ENCODE measurements around the gene MDH2.
"Not testable (repeated sequence)": the region's sequence is repeated elsewhere in the genome, so short reads cannot be mapped to it uniquely, and the experiment has no call there.

The MDH2 gene

DNA sequence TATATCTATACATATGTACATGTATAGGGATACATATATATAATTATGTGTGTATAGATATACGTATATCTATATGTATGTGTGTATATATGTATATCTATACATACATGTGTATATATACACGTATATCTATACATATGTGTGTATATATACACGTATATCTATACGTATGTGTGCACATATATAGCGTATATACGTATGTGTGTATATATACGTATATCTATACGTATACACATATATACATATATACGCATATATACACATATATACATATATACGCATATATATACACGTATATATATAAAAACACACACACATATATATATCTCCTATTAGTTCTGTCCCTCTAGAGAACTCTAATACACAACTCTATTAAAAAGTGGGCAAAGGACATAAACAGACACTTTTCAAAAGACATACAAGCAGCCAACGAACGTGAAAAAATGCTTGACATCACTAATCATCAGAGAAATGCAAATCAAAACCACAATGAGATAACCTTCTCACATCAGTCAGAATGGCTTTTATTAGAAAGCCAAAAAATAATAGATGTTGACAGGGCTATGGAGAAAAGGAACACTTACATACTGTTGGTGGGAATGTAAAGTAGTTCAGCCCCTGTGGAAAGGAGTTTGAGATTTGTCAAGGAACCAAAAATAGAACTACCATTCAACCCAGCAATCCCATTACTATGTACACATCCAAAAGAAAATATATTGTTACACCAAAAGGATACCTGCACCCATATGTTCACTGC is 31.5 kb upstream of the MDH2 start:
- H3K4me1 ChIP-seq (ENCODE audit: control insufficient read depth, insufficient read depth, low read length): no peaks in the 10 kb centered on the region
- no peak overlapping the region for H3K27ac ChIP-seq (ENCODE audit: low read length)
- WGBS (ENCODE audit: insufficient coverage, insufficient read length): 100% methylated on average over 3 of the region's 13 CpGs
- H3K4me3 ChIP-seq (ENCODE audit: low read length): no peak overlapping the region
- H3K27me3 ChIP-seq (ENCODE audit: control insufficient read depth, insufficient read depth, low read length): no peaks in the 10 kb centered on the region
- H3K9me3 ChIP-seq (ENCODE audit: control insufficient read depth, insufficient read depth, low read length): no peaks in the 10 kb centered on the region
- DNase-seq (ENCODE audit: low read depth, low spot score): no peak
- no peaks in the 10 kb centered on the region; the same call in 1 of the 2 replicates for H3K36me3 ChIP-seq (ENCODE audit: control insufficient read depth, insufficient read depth, low read length)

DNA sequence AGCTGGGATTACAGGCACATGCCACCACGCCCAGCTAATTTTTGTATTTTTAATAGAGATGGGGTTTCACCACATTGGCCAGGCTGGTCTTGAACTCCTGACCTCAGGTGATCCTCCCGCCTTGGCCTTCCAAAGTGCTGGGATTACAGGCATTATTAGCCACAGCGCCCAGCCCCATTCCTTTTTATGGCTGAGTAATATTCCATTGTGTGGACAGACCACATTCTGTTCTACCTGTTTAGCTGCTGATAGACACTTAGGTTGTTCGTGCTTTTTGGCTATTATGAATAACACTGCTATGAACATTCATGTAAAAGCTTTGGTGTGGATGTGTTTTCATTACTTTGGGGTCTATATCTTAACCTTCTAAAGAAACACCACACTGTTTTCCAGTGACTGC is 29.4 kb upstream of the MDH2 start:
- not testable (repeated sequence) for H3K9me3 ChIP-seq (ENCODE audit: control insufficient read depth, insufficient read depth, low read length); H3K27ac ChIP-seq (ENCODE audit: low read length); H3K27me3 ChIP-seq (ENCODE audit: control insufficient read depth, insufficient read depth, low read length); H3K4me1 ChIP-seq (ENCODE audit: control insufficient read depth, insufficient read depth, low read length); H3K36me3 ChIP-seq (ENCODE audit: control insufficient read depth, insufficient read depth, low read length); DNase-seq (ENCODE audit: low read depth, low spot score); H3K4me3 ChIP-seq (ENCODE audit: low read length)
- whole genome bisulfite sequencing (ENCODE audit: insufficient coverage, insufficient read length): no CpG with 5 or more reads among the region's 4 CpGs

DNA sequence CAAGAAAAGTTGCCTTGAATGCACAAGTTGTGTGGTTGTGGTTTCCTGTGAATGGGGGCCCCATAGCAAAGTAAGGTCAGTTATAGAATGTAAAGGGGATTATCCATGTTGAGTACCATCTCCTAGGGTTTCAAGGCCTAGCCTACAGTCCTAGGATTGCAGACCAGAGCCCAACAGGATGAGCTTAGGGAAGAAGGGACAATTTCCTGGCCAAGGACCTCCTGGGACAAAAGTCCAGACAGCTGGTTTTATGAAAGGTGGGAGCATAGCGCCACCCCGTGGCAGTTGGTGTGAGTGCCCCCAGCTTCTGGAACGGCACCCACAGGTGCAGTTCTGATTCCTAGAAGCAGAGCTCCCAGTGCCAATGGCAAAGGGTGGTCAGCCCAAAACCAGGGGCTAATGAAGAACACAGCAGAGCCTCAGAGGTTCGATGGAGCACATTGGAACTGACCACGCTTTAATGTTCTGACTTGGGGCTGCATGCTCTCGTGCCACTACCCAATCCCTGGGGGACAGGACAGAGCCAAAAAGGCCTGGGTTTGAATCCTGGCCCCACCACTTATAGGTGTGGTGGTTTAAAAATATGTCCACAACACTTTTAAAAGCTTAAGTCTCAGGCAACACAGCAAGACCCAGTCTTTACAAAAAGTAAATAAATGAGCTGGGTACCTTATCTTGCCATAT is 27.7 kb upstream of the MDH2 start:
- H3K4me1 ChIP-seq (ENCODE audit: control insufficient read depth, insufficient read depth, low read length): no peaks in the 10 kb centered on the region
- no peaks in the 10 kb centered on the region; the same call in 1 of the 2 replicates for H3K36me3 ChIP-seq (ENCODE audit: control insufficient read depth, insufficient read depth, low read length)
- no peak overlapping the region for H3K27ac ChIP-seq (ENCODE audit: low read length)
- no peaks in the 10 kb centered on the region for H3K9me3 ChIP-seq (ENCODE audit: control insufficient read depth, insufficient read depth, low read length)
- WGBS (ENCODE audit: insufficient coverage, insufficient read length): no CpG with 5 or more reads among the region's 6 CpGs
- no peak overlapping the region for H3K4me3 ChIP-seq (ENCODE audit: low read length)
- H3K27me3 ChIP-seq (ENCODE audit: control insufficient read depth, insufficient read depth, low read length): no peaks in the 10 kb centered on the region
- DNase-seq (ENCODE audit: low read depth, low spot score): peak; percentile 37

DNA sequence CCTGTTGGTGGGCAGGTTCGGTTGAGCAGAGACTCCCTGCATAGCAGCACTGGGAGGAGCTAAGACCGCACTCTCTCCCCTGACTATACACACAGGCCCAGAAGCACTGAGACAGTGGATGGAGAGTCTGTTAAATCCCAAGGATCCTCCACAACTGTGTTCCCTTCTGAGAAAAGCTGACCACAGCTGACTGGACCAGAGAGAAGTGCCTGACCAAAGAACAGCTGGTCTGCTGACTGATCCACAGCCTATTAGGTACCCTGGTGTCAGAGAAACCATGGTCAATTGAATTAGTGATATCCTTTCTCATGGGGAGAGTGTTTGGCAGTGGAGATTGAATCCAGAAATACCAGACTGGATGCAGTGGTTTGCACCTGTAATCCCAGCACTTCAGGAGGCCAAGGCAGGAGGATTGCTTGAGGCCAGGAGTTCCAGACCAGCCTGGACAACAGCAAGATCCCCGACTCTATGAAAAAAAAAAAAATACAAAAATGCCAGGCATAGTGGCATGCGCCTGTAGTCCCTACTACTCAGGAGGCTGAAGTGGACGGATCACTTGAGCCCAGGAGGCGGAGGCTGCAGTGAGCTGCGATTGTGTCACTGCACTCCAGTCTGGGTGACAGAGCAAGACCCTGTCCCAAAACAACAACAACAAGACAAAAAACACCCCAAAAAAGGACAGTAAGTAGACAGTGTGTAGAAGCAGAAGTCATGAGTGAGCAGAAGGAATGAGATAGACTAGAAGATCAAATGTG is 25.7 kb upstream of the MDH2 start:
- DNase-seq (ENCODE audit: low read depth, low spot score): no peak
- no peak overlapping the region for H3K27ac ChIP-seq (ENCODE audit: low read length)
- H3K36me3 ChIP-seq (ENCODE audit: control insufficient read depth, insufficient read depth, low read length): no peaks in the 10 kb centered on the region; the same call in 1 of the 2 replicates
- no peaks in the 10 kb centered on the region for H3K27me3 ChIP-seq (ENCODE audit: control insufficient read depth, insufficient read depth, low read length)
- H3K9me3 ChIP-seq (ENCODE audit: control insufficient read depth, insufficient read depth, low read length): no peaks in the 10 kb centered on the region
- WGBS (ENCODE audit: insufficient coverage, insufficient read length): no CpG with 5 or more reads among the region's 7 CpGs
- no peak overlapping the region for H3K4me3 ChIP-seq (ENCODE audit: low read length)
- no peaks in the 10 kb centered on the region for H3K4me1 ChIP-seq (ENCODE audit: control insufficient read depth, insufficient read depth, low read length)

DNA sequence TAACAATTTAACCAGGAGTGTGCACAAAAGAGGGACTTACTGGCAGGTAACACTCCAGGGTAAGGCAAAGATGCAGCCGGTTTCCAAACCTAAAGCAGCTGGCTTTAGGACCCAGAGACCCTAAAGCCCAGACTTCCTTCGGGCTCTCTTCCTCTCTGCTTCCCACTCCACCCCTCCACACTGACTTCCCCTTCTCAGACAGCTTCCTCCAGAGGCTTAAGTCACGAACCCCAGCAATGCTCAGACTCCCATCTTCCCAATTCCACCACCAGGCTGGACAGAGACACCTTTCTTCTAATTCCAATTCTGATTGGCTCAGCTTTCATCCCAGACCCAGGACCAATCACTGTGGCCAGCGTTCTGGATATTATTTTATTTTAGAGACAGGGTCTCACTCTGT is 24.9 kb upstream of the MDH2 start:
- DNase-seq (ENCODE audit: low read depth, low spot score): no peak
- WGBS (ENCODE audit: insufficient coverage, insufficient read length): no CpG with 5 or more reads among the region's 4 CpGs
- no peak overlapping the region for H3K27ac ChIP-seq (ENCODE audit: low read length)

DNA sequence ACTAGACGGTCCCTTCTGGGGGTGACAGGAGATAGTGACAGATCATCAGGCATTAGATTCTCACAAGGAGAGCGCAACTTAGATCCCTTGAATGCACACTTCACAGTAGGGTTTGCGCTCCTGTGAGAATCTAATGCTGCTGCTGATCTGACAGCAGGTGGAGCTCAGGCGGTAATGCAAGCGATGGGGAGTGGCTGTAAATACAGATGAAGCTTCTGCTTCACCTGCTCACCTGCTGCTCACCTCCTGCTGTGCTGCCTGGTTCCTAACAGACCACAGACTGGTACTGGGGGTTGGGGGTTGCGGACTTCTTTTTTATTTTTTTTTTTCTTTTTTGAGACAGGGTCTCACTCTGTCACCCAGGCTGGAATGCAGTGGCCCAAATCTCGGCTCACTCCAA is 18.2 kb upstream of the MDH2 start:
- H3K4me1 ChIP-seq (ENCODE audit: control insufficient read depth, insufficient read depth, low read length); H3K4me3 ChIP-seq (ENCODE audit: low read length); H3K9me3 ChIP-seq (ENCODE audit: control insufficient read depth, insufficient read depth, low read length); H3K27me3 ChIP-seq (ENCODE audit: control insufficient read depth, insufficient read depth, low read length); H3K36me3 ChIP-seq (ENCODE audit: control insufficient read depth, insufficient read depth, low read length); DNase-seq (ENCODE audit: low read depth, low spot score); H3K27ac ChIP-seq (ENCODE audit: low read length): not testable (repeated sequence)
- WGBS (ENCODE audit: insufficient coverage, insufficient read length): no CpG with 5 or more reads among the region's 7 CpGs

More for the DNA sequence above, 24.9 kb upstream of the MDH2 start:
- no peaks in the 10 kb centered on the region for H3K27me3 ChIP-seq (ENCODE audit: control insufficient read depth, insufficient read depth, low read length)
- H3K9me3 ChIP-seq (ENCODE audit: control insufficient read depth, insufficient read depth, low read length): no peaks in the 10 kb centered on the region
- H3K4me1 ChIP-seq (ENCODE audit: control insufficient read depth, insufficient read depth, low read length): no peaks in the 10 kb centered on the region
- no peaks in the 10 kb centered on the region; the same call in 1 of the 2 replicates for H3K36me3 ChIP-seq (ENCODE audit: control insufficient read depth, insufficient read depth, low read length)
- H3K4me3 ChIP-seq (ENCODE audit: low read length): no peak overlapping the region

DNA sequence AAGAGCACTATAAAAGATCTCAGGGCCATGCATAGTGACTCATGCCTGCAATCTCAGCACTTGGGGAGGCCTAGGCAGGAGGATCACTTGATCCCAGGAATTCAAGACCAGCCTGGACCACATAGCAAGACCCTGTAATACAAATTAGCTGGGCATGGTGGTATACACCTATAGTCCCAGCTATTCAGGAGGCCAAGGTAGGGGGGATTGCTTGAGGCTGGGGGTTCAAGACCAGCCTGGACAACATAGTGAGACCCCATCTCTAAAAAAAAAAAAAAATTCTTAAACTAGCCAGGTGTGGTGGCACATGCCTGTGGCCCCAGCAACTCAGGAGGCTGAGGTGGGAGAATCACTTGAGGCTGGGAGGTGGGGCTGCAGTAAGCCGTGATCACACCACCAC is 15.9 kb upstream of the MDH2 start:
- no peak for DNase-seq (ENCODE audit: low read depth, low spot score)
- H3K9me3 ChIP-seq (ENCODE audit: control insufficient read depth, insufficient read depth, low read length): no peaks in the 10 kb centered on the region
- WGBS (ENCODE audit: insufficient coverage, insufficient read length): no CpG with 5 or more reads among the region's 1 CpG

DNA sequence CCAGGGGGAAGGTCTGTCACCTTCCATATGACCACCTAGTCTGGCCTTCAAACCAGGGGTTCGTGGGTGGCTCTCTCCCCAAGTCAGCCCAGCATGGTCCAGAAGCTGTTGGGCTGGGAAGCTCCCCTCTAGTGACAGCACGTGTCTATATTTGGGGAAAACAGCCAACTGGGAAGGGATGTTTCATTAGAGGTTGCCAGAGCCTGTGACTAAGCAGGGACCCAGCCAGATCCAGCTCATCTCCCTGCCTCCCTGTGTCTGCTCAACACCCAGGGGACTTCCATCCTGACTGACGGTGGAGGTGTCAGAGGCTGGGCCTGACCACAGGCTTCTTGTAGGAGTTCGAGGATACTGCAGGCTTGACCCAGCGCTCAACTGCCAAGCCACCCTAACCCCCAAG is 10.6 kb upstream of the MDH2 start:
- no peak for DNase-seq (ENCODE audit: low read depth, low spot score)
- WGBS (ENCODE audit: insufficient coverage, insufficient read length): no CpG with 5 or more reads among the region's 5 CpGs
- H3K36me3 ChIP-seq (ENCODE audit: control insufficient read depth, insufficient read depth, low read length): no peaks in the 10 kb centered on the region
- no peaks in the 10 kb centered on the region for H3K4me1 ChIP-seq (ENCODE audit: control insufficient read depth, insufficient read depth, low read length)
- no peaks in the 10 kb centered on the region for H3K9me3 ChIP-seq (ENCODE audit: control insufficient read depth, insufficient read depth, low read length)
- H3K4me3 ChIP-seq (ENCODE audit: low read length): no peak overlapping the region
- no peak overlapping the region for H3K27ac ChIP-seq (ENCODE audit: low read length)
- H3K27me3 ChIP-seq (ENCODE audit: control insufficient read depth, insufficient read depth, low read length): no peaks in the 10 kb centered on the region

More for the DNA sequence above, 15.9 kb upstream of the MDH2 start:
- no peaks in the 10 kb centered on the region for H3K4me1 ChIP-seq (ENCODE audit: control insufficient read depth, insufficient read depth, low read length)
- H3K27ac ChIP-seq (ENCODE audit: low read length): no peak overlapping the region
- no peak overlapping the region for H3K4me3 ChIP-seq (ENCODE audit: low read length)
- peaks cover 4% of the 10 kb centered on the region; the same call in 1 of the 2 replicates for H3K36me3 ChIP-seq (ENCODE audit: control insufficient read depth, insufficient read depth, low read length)
- H3K27me3 ChIP-seq (ENCODE audit: control insufficient read depth, insufficient read depth, low read length): no peaks in the 10 kb centered on the region

DNA sequence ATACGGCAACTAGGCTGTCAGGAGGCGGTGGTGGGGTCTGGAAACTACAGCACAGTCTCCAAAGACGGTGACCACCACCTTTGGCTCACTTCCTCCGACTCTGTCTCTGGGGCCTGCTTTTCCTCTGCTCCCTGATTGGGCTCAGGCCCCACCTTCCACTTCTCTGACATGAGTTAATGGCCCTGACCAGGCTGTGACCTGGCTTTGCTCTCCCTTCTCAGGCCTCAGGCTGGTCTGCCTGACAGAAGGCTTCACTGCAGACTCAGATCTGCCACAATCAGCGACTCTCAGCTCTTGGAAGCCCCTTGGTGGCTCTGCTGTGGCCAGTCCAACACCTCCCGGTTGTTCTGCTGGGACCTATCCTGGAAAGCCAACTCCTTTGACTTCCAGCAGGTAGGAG is 7.8 kb upstream of the MDH2 start:
- DNase-seq (ENCODE audit: low read depth, low spot score): no peak
- no peaks in the 10 kb centered on the region for H3K4me1 ChIP-seq (ENCODE audit: control insufficient read depth, insufficient read depth, low read length)
- H3K4me3 ChIP-seq (ENCODE audit: low read length): no peak overlapping the region
- H3K9me3 ChIP-seq (ENCODE audit: control insufficient read depth, insufficient read depth, low read length): no peaks in the 10 kb centered on the region
- H3K27ac ChIP-seq (ENCODE audit: low read length): no peak overlapping the region
- no peaks in the 10 kb centered on the region for H3K27me3 ChIP-seq (ENCODE audit: control insufficient read depth, insufficient read depth, low read length)
- WGBS (ENCODE audit: insufficient coverage, insufficient read length): no CpG with 5 or more reads among the region's 6 CpGs
- no peaks in the 10 kb centered on the region for H3K36me3 ChIP-seq (ENCODE audit: control insufficient read depth, insufficient read depth, low read length)

DNA sequence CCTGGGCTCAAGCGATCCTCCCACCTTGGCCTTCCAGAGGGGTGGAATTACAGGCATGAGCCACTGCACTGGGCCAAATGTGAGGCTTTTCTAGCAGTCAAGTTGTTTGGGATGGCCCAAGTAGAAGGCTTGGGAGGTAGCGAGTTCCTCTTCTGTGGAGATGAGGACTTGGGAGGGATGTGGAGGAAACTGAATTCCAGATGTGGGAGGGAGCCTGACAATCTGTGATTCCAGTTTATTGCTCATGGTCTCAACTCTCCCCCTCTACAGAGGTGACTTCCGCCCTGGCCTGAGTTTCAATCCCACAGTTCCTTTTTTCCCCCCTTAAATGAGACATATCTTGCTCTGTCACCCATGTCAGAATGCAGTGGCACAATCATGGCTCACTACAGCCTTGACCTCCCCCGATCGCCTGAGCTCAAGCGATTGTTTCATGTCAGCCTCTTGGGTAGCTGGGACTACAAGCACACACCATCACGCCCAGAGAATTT is 3.5 kb upstream of the MDH2 start:
- Histone ChIP-seq H3K4me1 (ENCODE audit: control insufficient read depth, insufficient read depth, low read length) (peaks cover 2% of the 10 kb centered on the region; the same call in 1 of the 2 replicates), H3K27me3 (ENCODE audit: control insufficient read depth, insufficient read depth, low read length) (no peaks in the 10 kb centered on the region), H3K9me3 (ENCODE audit: control insufficient read depth, insufficient read depth, low read length) (no peaks in the 10 kb centered on the region), H3K27ac (ENCODE audit: low read length) (no peak overlapping the region), H3K36me3 (ENCODE audit: control insufficient read depth, insufficient read depth, low read length) (no peaks in the 10 kb centered on the region), H3K4me3 (ENCODE audit: low read length) (no peak overlapping the region)
- no peak for DNase-seq (ENCODE audit: low read depth, low spot score)
- WGBS (ENCODE audit: insufficient coverage, insufficient read length): no CpG with 5 or more reads among the region's 7 CpGs

Data from iPS DF 6.9 (cell line).